B cell (primary cell): ENCODE results near the gene MBNL2. TPM values are rescaled to one million over a fixed set of nuclear protein-coding genes. Genes with fewer than 3 reads are reported as not detected.

Experiments used
- ATAC-seq: fragments of 200-7000 bp; cut with Tn5 transposase; one replicate; pipeline ENCODE4 v1.10.0; 2021; ENCODE audit warnings: low read depth, mild to moderate bottlenecking, moderate number of reproducible peaks, moderate library complexity
- CTCF ChIA-PET: fragments of 350-600 bp; sonication (Branson Sonifier 250); formaldehyde crosslinking; loops from one replicate; lab custom pipeline; 2021; ENCODE audit warnings: antibody characterized with exemption, inconsistent platforms; lab: Charles Lee
- POLR2A ChIA-PET: fragments of 350-600 bp; sonication (Branson Sonifier 250); formaldehyde crosslinking; loops from one replicate; lab custom pipeline; 2021; ENCODE audit warnings: antibody characterized with exemption; lab: Charles Lee
- DNase-seq: peaks from one replicate; pipeline ENCODE4 v3.0.0; 2013
- H2AFZ ChIP-seq: 2 replicates; pipeline ENCODE4 v1.6.1; 2012; ENCODE audit warnings: mild to moderate bottlenecking, low read depth, low read length; ENCODE audit not compliant: insufficient read depth, poor library complexity, severe bottlenecking
- H3K27ac ChIP-seq, 2 donors: 1 replicate in 1 of 2; 2 replicates in 1 of 2; pipeline ENCODE4 v1.5.1; 2012 to 2013; ENCODE audit warnings: low read length in 2 of 2, mild to moderate bottlenecking in 2 of 2, moderate library complexity in 1 of 2
- H3K27me3 ChIP-seq, 4 experiments: fragments of 200-600 bp in 1 of 4; sonication (generic) in 1 of 4; replicated peaks in 1 of 4; 1 replicate in 2 of 4; 2 replicates in 2 of 4; pipeline versions ENCODE4 v1.6.1 to v1.7.0; 2013 to 2016; ENCODE audit warnings: low read length in 3 of 4, mild to moderate bottlenecking in 2 of 4, mixed read lengths in 1 of 4, moderate library complexity in 1 of 4; ENCODE audit not compliant: insufficient read depth in 4 of 4, control insufficient read depth in 3 of 4; ENCODE audit errors: control extremely low read depth in 1 of 4
- H3K36me3 ChIP-seq, 2 experiments: replicated peaks in 1 of 2; 1 replicate in 1 of 2; 2 replicates in 1 of 2; pipeline versions ENCODE4 v1.6.1 to v1.7.1; 2013; ENCODE audit warnings: low read length in 1 of 2; ENCODE audit not compliant: insufficient read depth in 2 of 2, control insufficient read depth in 1 of 2; ENCODE audit errors: control extremely low read depth in 1 of 2, extremely low read depth in 1 of 2
- H3K4me1 ChIP-seq, 2 donors: fragments of 200-600 bp in 1 of 2; sonication (generic) in 1 of 2; 1 replicate in 1 of 2; 2 replicates in 1 of 2; pipeline versions ENCODE4 v1.5.1 to v1.6.1; 2013 to 2017; ENCODE audit warnings: low read length in 2 of 2; ENCODE audit not compliant: control insufficient read depth in 2 of 2, insufficient read depth in 2 of 2
- H3K4me2 ChIP-seq: replicated peaks from 2 replicates; pipeline ENCODE3; 2012; ENCODE audit warnings: mild to moderate bottlenecking, low read depth, low read length; ENCODE audit not compliant: poor library complexity, severe bottlenecking
- H3K4me3 ChIP-seq, 5 experiments: fragments of 200-600 bp in 1 of 5; sonication (generic) in 1 of 5; 1 replicate in 3 of 5; 2 replicates in 2 of 5; pipeline versions ENCODE4 v1.5.1 to v1.7.0; 2011 to 2016; ENCODE audit warnings: low read length in 4 of 5, mild to moderate bottlenecking in 4 of 5, low read depth in 2 of 5, control low read depth in 1 of 5, moderate library complexity in 1 of 5; ENCODE audit not compliant: insufficient read depth in 1 of 5; ENCODE audit errors: control extremely low read depth in 1 of 5, extremely low read depth in 1 of 5
- H3K79me2 ChIP-seq: fragments of 200-600 bp; sonication (generic); one replicate; pipeline ENCODE4 v1.6.0; 2016; ENCODE audit warnings: low read length; ENCODE audit not compliant: control insufficient read depth, insufficient read depth
- H3K9ac ChIP-seq: fragments of 200-600 bp; sonication (generic); 2 replicates; pipeline ENCODE4 v1.6.1; 2017; ENCODE audit warnings: mild to moderate bottlenecking, low read length, moderate library complexity
- H3K9me3 ChIP-seq, 3 donors: one replicate each; pipeline versions ENCODE4 v1.6.1 to v1.7.1; 2013; ENCODE audit warnings: low read length in 2 of 3; ENCODE audit not compliant: control insufficient read depth in 2 of 3, insufficient read depth in 1 of 3; ENCODE audit errors: control extremely low read depth in 1 of 3
- H4K20me1 ChIP-seq: 2 replicates; pipeline ENCODE4 v1.6.0; 2012; ENCODE audit warnings: mild to moderate bottlenecking, low read length; ENCODE audit not compliant: insufficient read depth, control insufficient read depth, poor library complexity, severe bottlenecking
- H3K27ac Mint-ChIP-seq: one replicate; pipeline ENCODE4 v1.8.0; 2021; ENCODE audit warnings: mixed read lengths
- H3K27me3 Mint-ChIP-seq: one replicate; pipeline ENCODE4 v1.8.0; 2021; ENCODE audit warnings: mixed read lengths
- H3K4me1 Mint-ChIP-seq: one replicate; pipeline ENCODE4 v1.8.0; 2021; ENCODE audit warnings: mixed read lengths
- H3K4me3 Mint-ChIP-seq: one replicate; pipeline ENCODE4 v1.8.0; 2021; ENCODE audit warnings: mixed read lengths
- H3K9me3 Mint-ChIP-seq: one replicate; pipeline ENCODE4 v1.8.0; 2022; ENCODE audit warnings: mixed read lengths; ENCODE audit not compliant: insufficient read depth
- CTCF ChIP-seq: fragments of 200-600 bp; IDR thresholded peaks from one replicate; pipeline ENCODE4 v1.8.0; 2022; ENCODE audit warnings: antibody characterized with exemption, mild to moderate bottlenecking
- EZH2 ChIP-seq: IDR thresholded peaks from 2 replicates; pipeline ENCODE4 v1.6.1; 2012; ENCODE audit warnings: borderline replicate concordance, low read depth, mild to moderate bottlenecking, moderate library complexity, low read length; ENCODE audit not compliant: insufficient read depth, poor library complexity, severe bottlenecking
- WGBS: methylation state at CpG from one replicate; pipeline ENCODE4 v1.1.5; 2013; ENCODE audit warnings: missing lambda C conversion rate; ENCODE audit not compliant: insufficient coverage; 5-methylcytosine and 5-hydroxymethylcytosine counted together
- intact Hi-C: fragments of 100-400 bp; cut with micrococcal nuclease; formaldehyde crosslinking; loops from one replicate; pipeline ENCODE4 v1.10.0; 2022
- polyA plus RNA-seq: library from polyadenylated mRNA; depleted of rRNA; stranded (reverse); fragments of >200 nt; gene quantifications from 2 replicates; pipeline ENCODE4 v1.2.3, GENCODE V29; 2012
- total RNA-seq, 2 donors: library from RNA; stranded (reverse); fragments of 120-200 nt in 1 of 2; gene quantifications; 1 replicate in 1 of 2; 2 replicates in 1 of 2; pipeline versions ENCODE4 v1.2.3 to v1.2.4, GENCODE V29; 2013 to 2022

MBNL2 gene
- total and polyA plus RNA-seq, 2 donors (not counting 1 experiment from before 2014, with no cell fraction given): 6.9 to 50.1 TPM

DNA sequence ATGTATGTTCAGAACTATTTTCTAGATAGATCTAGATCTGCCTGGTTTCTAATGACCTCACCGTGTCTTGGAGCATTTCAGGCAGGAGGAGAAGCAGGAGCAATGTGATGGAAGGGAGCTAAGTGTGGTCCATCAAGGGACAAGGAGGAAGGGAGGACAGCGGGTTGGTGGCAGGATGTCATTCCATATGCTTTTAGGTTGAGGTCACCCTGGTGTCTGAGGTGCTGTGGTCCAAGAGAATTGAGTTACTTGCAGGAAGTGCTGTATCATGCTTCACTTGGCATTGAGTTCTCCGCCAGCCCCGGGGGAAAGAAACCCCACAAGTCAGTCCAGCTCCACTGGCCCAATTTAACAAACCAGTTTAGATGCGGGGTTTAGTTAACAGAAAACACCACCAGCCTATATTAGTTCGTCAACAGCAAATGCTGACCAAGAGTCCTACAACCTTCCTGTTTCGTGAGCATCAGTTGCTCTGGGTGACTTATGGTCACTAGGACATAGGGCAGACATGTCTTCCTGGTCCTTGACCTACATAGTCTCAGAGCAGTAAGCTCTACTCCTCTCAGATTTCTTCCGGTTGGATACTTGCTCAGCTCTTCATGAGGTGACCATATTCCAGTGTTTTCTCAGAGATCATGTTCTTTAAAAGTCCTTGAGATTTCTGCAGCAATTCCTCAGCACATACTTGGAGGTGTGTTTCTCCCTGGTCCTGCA, 79.4 kb downstream of the MBNL2 start:
- Mint-ChIP-seq H3K27ac (no peak overlapping the region), H3K4me1 (peaks cover 23% of the 10 kb centered on the region), H3K9me3 (no peaks in the 10 kb centered on the region), H3K27me3 (no peaks in the 10 kb centered on the region), H3K4me3 (no peak overlapping the region)
- WGBS: 65% methylated on average over 8 of the region's 8 CpGs
- Histone ChIP-seq H3K79me2 (peaks cover 67% of the 10 kb centered on the region), H3K4me2 (peak overlapping the region; percentile 26), H3K27me3 (no peaks in the 10 kb centered on the region), H4K20me1 (peaks cover 70% of the 10 kb centered on the region), H3K27ac (no peak overlapping the region), H3K9me3 (peaks cover 0 to 1% (median 0%) of the 10 kb centered on the region in 3 donors), H2AFZ (no peak overlapping the region), H3K36me3 (peaks cover 4 to 7% of the 10 kb centered on the region in 2 experiments), H3K4me1 (peaks cover 27 to 30% of the 10 kb centered on the region in 2 donors), H3K4me3 (no peak overlapping the region), H3K9ac (no peak overlapping the region)
- intact Hi-C loops: no loop called here
- CTCF ChIA-PET: interaction anchor here (0.5 to 1.3 kb wide), 2 partner anchors 76 to 192 kb away, joined by 4 read pairs; no protein-coding TSS in a partner anchor
- POLR2A ChIA-PET: no interaction called here
- ATAC-seq (no peak), DNase-seq (no peak)
- TF ChIP-seq EZH2 (no peak), CTCF (no peak)

DNA sequence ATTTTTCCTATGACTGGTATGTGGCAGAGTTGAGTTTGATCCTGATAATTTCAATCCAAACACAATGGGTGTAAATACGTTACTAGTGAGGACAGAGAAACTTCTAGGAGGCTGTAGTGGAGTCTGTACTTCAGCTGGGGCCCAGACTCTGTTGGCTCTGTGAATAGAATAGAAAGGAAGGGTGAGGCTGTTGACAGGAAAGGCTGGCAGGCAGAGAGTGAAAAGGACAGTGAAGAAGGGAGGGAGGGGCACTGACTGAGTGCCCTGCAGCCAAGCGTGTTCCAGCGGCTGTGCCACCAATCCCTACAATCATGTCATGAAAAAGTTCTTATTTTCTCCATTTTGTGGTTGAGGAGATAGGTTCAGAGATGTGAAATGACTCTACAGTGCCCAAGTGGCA, 80.5 kb downstream of the MBNL2 start:
- no peaks in the 10 kb centered on the region for H3K27me3 Mint-ChIP-seq
- Histone ChIP-seq H3K36me3 (peaks cover 1% of the 10 kb centered on the region in 2 experiments), H3K4me1 (peaks cover 27 to 30% of the 10 kb centered on the region in 2 donors), H2AFZ (no peak overlapping the region), H4K20me1 (peaks cover 76% of the 10 kb centered on the region), H3K9me3 (no peaks in the 10 kb centered on the region), H3K27me3 (no peaks in the 10 kb centered on the region), H3K4me3 (no peak overlapping the region), H3K4me2 (no peak overlapping the region), H3K9ac (no peak overlapping the region), H3K27ac (no peak overlapping the region), H3K79me2 (peaks cover 62% of the 10 kb centered on the region)
- TF ChIP-seq CTCF: no peak
- TF ChIP-seq EZH2: no peak
- no peaks in the 10 kb centered on the region for H3K9me3 Mint-ChIP-seq
- ChIA-PET POLR2A (no interaction called here), CTCF (no interaction called here)
- H3K4me3 Mint-ChIP-seq: no peak overlapping the region
- 100% methylated on average over 1 of the region's 3 CpGs for whole genome bisulfite sequencing
- ATAC-seq (no peak), DNase-seq (no peak)
- intact Hi-C loops: no loop called here
- peaks cover 16% of the 10 kb centered on the region for H3K4me1 Mint-ChIP-seq
- no peak overlapping the region for H3K27ac Mint-ChIP-seq
